HepG2 (cell line): ENCODE data around the gene TMED6. TPM values are rescaled to one million over a fixed set of nuclear protein-coding genes. Genes with fewer than 3 reads are reported as not detected.

ENCODE experiments used
- BRD4 ChIP-seq: sonication (generic); formaldehyde crosslinking; IDR thresholded peaks from 2 replicates; pipeline ENCODE4 v1.4.0; 2020; ENCODE audit warnings: missing genetic modification reagents
- CBFB ChIP-seq: sonication (generic); formaldehyde crosslinking; IDR thresholded peaks from 2 replicates; pipeline ENCODE4 v1.4.0; 2020; ENCODE audit warnings: missing genetic modification reagents
- KDM5A ChIP-seq: fragments of 200-600 bp; sonication (generic); IDR thresholded peaks from 2 replicates; pipeline ENCODE4 v1.7.0; 2018; ENCODE audit warnings: antibody characterized with exemption, mild to moderate bottlenecking, low read length, borderline replicate concordance
- MAFF ChIP-seq: IDR thresholded peaks from 2 replicates; pipeline ENCODE4 v1.6.1; 2011; ENCODE audit warnings: low read depth, low read length, improper control_type of control experiment
- MIXL1 ChIP-seq: IDR thresholded peaks from 2 replicates; pipeline ENCODE4 v1.6.1; 2016
- NFIB ChIP-seq: sonication (generic); formaldehyde crosslinking; IDR thresholded peaks from 2 replicates; pipeline ENCODE4 v1.9.0; 2021; ENCODE audit warnings: missing genetic modification reagents, mild to moderate bottlenecking, borderline replicate concordance
- PLRG1 ChIP-seq: fragments of 450-650 bp; conservative IDR thresholded peaks from 2 replicates; pipeline ENCODE4 v1.6.1; 2016
- RBFOX2 ChIP-seq: fragments of 200-400 bp; formaldehyde crosslinking; IDR thresholded peaks from 2 replicates; pipeline ENCODE4 v1.6.1; 2017; ENCODE audit warnings: low read depth, mild to moderate bottlenecking, low read length
- RFX1 ChIP-seq: fragments of 450-650 bp; IDR thresholded peaks from 2 replicates; pipeline ENCODE4 v1.6.1; 2017
- TBP ChIP-seq: sonication (generic); formaldehyde crosslinking; IDR thresholded peaks from 2 replicates; pipeline ENCODE4 v1.5.0; 2020; ENCODE audit warnings: missing genetic modification reagents
- U2AF1 ChIP-seq: fragments of 200-400 bp; formaldehyde crosslinking; optimal IDR thresholded peaks from 2 replicates; pipeline ENCODE3; 2017; ENCODE audit warnings: mild to moderate bottlenecking, low read depth, low read length
- ZBTB42 ChIP-seq: sonication (generic); formaldehyde crosslinking; IDR thresholded peaks from 2 replicates; pipeline ENCODE4 v1.5.0; 2020; ENCODE audit warnings: mild to moderate bottlenecking, missing genetic modification reagents
- ZKSCAN5 ChIP-seq: sonication (generic); formaldehyde crosslinking; IDR thresholded peaks from 2 replicates; pipeline ENCODE4 v1.5.1; 2020; ENCODE audit warnings: mild to moderate bottlenecking, missing genetic modification reagents
- ZNF512B ChIP-seq: sonication (generic); formaldehyde crosslinking; IDR thresholded peaks from 2 replicates; pipeline ENCODE4 v1.5.1; 2020; ENCODE audit warnings: missing genetic modification reagents, mild to moderate bottlenecking, borderline replicate concordance
- ZNF660 ChIP-seq: sonication (generic); formaldehyde crosslinking; IDR thresholded peaks from 2 replicates; pipeline ENCODE4 v1.5.1; 2020; ENCODE audit warnings: mild to moderate bottlenecking, low read depth, missing genetic modification reagents, borderline replicate concordance
- ZSCAN25 ChIP-seq: sonication (generic); formaldehyde crosslinking; IDR thresholded peaks from 2 replicates; pipeline ENCODE4 v1.8.0; 2022; ENCODE audit warnings: mild to moderate bottlenecking, missing genetic modification reagents
- polyA plus RNA-seq, 8 experiments: library from polyadenylated mRNA; depleted of rRNA in 3 of 8; stranded (reverse) in 7 of 8; unstranded in 1 of 8; fragments of >200 nt; fragmentation: Illumina TruSeq in 4 of 8; extraction: Trizol in 4 of 8; gene quantifications; 2 replicates each; pipeline versions ENCODE4 v1.2.1 to v1.2.3, GENCODE V29; 2011 to 2016; ENCODE audit warnings: low read depth in 4 of 8, missing spikeins in 1 of 8, mixed read lengths in 1 of 8; ENCODE audit not compliant: insufficient read depth in 1 of 8
- total RNA-seq, 5 experiments: library from RNA; depleted of rRNA; stranded (reverse); fragments of >200 nt; fragmentation: Illumina TruSeq; extraction: Trizol; gene quantifications; 2 replicates each; pipeline ENCODE4 v1.2.3, GENCODE V29; 2016; ENCODE audit warnings: low read depth in 1 of 5
- TF ChIP-seq, protein P1 (sequence below): sonication (generic); formaldehyde crosslinking; IDR thresholded peaks from 2 replicates; pipeline ENCODE4 v1.5.0; 2020; ENCODE audit warnings: mild to moderate bottlenecking, missing genetic modification reagents, borderline replicate concordance
- TF ChIP-seq, protein P2 (sequence below): sonication (generic); formaldehyde crosslinking; IDR thresholded peaks from 2 replicates; pipeline ENCODE4 v1.4.0; 2020; ENCODE audit warnings: missing genetic modification reagents, low read depth, mild to moderate bottlenecking, borderline replicate concordance
- TF ChIP-seq, protein P3 (sequence below): sonication (generic); formaldehyde crosslinking; IDR thresholded peaks from 2 replicates; pipeline ENCODE4 v1.5.1; 2020; ENCODE audit warnings: mild to moderate bottlenecking, missing genetic modification reagents, moderate library complexity

Gene TMED6
- total and polyA plus RNA-seq, 2 of the 13 experiments (the other 11 are each of a cell fraction or from before 2014, with no cell fraction given) = 9.8 to 14.4 TPM

DNA sequence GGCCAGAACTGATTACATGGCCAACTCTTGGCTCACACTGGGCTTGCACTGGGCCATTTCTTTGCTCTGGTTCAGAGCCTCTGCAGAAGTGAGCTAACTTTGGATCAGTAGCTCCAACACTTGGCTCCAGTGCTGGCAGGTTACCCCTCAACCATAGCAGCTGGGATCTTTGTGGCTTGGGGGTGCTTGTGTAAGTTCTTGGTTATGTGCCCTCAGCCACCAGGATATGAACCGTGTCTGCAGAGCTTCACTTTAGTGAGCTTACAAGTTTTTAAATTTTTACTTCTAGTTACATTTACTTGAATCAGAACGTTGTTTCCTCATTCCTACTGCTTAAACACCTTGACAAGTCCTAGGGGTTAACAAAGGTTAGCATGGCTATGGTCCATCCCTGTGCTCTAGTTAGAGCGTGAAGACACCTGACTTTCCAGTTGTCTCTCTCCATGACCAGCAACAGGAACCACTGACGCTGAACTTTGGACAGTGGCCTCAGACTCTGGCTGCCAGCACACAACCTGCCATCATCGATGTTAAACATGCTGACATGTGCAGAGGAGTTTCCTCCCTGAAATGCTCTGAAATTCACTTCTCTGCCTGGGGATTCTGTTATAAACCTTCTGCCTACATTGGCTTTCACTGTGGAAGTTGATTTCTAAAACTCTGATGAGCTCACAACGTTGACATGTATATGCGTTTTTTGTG lies 25.3 kb downstream of the TMED6 start (continued):
- TF ChIP-seq, protein P1, sequence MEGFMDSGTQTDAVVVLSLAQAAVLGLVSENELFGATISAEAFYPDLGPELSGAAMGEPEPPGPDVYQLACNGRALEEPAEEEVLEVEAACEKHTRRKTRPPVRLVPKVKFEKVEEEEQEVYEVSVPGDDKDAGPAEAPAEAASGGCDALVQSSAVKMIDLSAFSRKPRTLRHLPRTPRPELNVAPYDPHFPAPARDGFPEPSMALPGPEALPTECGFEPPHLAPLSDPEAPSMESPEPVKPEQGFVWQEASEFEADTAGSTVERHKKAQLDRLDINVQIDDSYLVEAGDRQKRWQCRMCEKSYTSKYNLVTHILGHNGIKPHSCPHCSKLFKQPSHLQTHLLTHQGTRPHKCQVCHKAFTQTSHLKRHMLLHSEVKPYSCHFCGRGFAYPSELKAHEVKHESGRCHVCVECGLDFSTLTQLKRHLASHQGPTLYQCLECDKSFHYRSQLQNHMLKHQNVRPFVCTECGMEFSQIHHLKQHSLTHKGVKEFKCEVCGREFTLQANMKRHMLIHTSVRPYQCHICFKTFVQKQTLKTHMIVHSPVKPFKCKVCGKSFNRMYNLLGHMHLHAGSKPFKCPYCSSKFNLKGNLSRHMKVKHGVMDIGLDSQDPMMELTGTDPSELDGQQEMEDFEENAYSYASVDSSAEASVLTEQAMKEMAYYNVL (CRISPR knock-in tag) = peak; percentile 59; the same call in 1 of the 2 replicates
- no peak for TF ChIP-seq ZKSCAN5
- TF ChIP-seq ZNF660 (CRISPR knock-in tag) = no peak
- no peak for TF ChIP-seq NFIB
- no peak for TF ChIP-seq PLRG1
- TF ChIP-seq, protein P2, sequence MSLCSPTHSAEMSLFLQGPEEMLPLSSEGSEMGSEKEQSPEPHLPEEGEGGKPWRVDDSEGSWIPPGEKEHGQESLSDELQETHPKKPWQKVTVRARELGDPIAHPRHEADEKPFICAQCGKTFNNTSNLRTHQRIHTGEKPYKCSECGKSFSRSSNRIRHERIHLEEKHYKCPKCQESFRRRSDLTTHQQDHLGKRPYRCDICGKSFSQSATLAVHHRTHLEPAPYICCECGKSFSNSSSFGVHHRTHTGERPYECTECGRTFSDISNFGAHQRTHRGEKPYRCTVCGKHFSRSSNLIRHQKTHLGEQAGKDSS (CRISPR knock-in tag) = no peak; the same call in 1 of the 2 replicates
- no peak for TF ChIP-seq ZSCAN25 (CRISPR knock-in tag)
- TF ChIP-seq BRD4 (CRISPR knock-in tag) = no peak
- TF ChIP-seq MIXL1 = peak; percentile 48; the same call in 1 of the 2 replicates
- TF ChIP-seq RBFOX2 = peak; percentile 35
- TF ChIP-seq, protein P3, sequence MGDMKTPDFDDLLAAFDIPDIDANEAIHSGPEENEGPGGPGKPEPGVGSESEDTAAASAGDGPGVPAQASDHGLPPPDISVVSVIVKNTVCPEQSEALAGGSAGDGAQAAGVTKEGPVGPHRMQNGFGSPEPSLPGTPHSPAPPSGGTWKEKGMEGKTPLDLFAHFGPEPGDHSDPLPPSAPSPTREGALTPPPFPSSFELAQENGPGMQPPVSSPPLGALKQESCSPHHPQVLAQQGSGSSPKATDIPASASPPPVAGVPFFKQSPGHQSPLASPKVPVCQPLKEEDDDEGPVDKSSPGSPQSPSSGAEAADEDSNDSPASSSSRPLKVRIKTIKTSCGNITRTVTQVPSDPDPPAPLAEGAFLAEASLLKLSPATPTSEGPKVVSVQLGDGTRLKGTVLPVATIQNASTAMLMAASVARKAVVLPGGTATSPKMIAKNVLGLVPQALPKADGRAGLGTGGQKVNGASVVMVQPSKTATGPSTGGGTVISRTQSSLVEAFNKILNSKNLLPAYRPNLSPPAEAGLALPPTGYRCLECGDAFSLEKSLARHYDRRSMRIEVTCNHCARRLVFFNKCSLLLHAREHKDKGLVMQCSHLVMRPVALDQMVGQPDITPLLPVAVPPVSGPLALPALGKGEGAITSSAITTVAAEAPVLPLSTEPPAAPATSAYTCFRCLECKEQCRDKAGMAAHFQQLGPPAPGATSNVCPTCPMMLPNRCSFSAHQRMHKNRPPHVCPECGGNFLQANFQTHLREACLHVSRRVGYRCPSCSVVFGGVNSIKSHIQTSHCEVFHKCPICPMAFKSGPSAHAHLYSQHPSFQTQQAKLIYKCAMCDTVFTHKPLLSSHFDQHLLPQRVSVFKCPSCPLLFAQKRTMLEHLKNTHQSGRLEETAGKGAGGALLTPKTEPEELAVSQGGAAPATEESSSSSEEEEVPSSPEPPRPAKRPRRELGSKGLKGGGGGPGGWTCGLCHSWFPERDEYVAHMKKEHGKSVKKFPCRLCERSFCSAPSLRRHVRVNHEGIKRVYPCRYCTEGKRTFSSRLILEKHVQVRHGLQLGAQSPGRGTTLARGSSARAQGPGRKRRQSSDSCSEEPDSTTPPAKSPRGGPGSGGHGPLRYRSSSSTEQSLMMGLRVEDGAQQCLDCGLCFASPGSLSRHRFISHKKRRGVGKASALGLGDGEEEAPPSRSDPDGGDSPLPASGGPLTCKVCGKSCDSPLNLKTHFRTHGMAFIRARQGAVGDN (CRISPR knock-in tag) = peak; percentile 34
- peak; percentile 88 for TF ChIP-seq MAFF
- no peak for TF ChIP-seq RFX1
- TF ChIP-seq ZBTB42 (CRISPR knock-in tag) = no peak
- TF ChIP-seq TBP (CRISPR knock-in tag) = no peak
- no peak; the same call in 1 of the 2 replicates for TF ChIP-seq ZNF512B (CRISPR knock-in tag)
- TF ChIP-seq KDM5A = no peak
- no peak for TF ChIP-seq CBFB (CRISPR knock-in tag)
- no peak for TF ChIP-seq U2AF1
